Right lobe of liver (tissue), 4 donors: ENCODE results near the gene GPER1.

Experiments
- POLR2A ChIP-seq: fragments of 450-650 bp; IDR thresholded peaks from one replicate; pipeline ENCODE4 v1.6.1; 2017; ENCODE audit warnings: antibody characterized with exemption, mild to moderate bottlenecking
- TF ChIP-seq, protein P1 (sequence below), 4 donors: fragments of 200-600 bp in 3 of 4; fragments of 450-650 bp in 1 of 4; IDR thresholded peaks; one replicate each; pipeline versions ENCODE4 v1.5.1 to v1.8.0; 2016 to 2022; ENCODE audit warnings: antibody characterized with exemption in 4 of 4, mild to moderate bottlenecking in 2 of 4
- donor health status: DM: no; HTN: no; CAD: no.
- donor health status: DM: no; HTN: no; CAD: no.
- donor health status: DM: no; HTN: yes; CAD: no.

DNA sequence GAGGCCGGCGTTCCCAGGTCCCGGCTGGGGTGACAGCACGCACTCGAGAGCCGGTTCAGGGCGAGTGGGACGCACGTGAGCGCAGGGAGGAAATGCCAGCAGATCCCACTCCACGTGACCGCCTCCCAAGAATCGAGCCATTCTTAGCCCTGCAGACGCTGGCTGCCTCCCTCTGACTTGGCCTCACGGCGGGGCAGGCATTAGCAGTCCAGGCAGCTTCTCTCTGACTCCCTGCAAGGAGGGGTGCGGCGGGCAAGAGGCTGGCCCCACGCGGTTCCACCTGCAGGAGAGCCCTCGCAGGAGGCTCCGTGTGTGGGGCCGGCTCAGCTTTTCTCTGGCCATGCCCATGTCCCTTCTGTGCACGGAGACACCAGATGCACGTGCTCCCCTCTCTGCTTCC lies 33.5 kb upstream of the GPER1 start:
- TF ChIP-seq POLR2A: no peak
- TF ChIP-seq, protein P1, sequence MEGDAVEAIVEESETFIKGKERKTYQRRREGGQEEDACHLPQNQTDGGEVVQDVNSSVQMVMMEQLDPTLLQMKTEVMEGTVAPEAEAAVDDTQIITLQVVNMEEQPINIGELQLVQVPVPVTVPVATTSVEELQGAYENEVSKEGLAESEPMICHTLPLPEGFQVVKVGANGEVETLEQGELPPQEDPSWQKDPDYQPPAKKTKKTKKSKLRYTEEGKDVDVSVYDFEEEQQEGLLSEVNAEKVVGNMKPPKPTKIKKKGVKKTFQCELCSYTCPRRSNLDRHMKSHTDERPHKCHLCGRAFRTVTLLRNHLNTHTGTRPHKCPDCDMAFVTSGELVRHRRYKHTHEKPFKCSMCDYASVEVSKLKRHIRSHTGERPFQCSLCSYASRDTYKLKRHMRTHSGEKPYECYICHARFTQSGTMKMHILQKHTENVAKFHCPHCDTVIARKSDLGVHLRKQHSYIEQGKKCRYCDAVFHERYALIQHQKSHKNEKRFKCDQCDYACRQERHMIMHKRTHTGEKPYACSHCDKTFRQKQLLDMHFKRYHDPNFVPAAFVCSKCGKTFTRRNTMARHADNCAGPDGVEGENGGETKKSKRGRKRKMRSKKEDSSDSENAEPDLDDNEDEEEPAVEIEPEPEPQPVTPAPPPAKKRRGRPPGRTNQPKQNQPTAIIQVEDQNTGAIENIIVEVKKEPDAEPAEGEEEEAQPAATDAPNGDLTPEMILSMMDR (IDR thresholded peaks at IDR 0.05): no peak
